GM12864 (cell line): Measurements from ENCODE around the gene NIFK.
"Not testable (repeated sequence)": the region's sequence is repeated elsewhere in the genome, so short reads cannot be mapped to it uniquely, and the experiment has no call there.

Experiments used
- DNase-seq: peaks from one replicate; pipeline ENCODE4 v3.0.0-alpha.2; 2011; ENCODE audit warnings: low read depth
- H3K4me3 ChIP-seq: 2 replicates; pipeline ENCODE4 v1.5.1; 2011; ENCODE audit warnings: mild to moderate bottlenecking, low read depth, low read length, control low read depth
- CTCF ChIP-seq: IDR thresholded peaks from 2 replicates; pipeline ENCODE4 v1.5.1; 2011; ENCODE audit warnings: low read depth, mild to moderate bottlenecking, moderate library complexity, low read length, control low read depth, inconsistent platforms; ENCODE audit errors: missing control alignments

The NIFK gene

GRCh38 chr2:121705390-121705789, 31.3 kb downstream of the NIFK start:
- TF ChIP-seq CTCF, result no peak
- no peak overlapping the region for H3K4me3 ChIP-seq
- DNase-seq, result no peak

- not testable (repeated sequence) for DNase-seq, H3K4me3 ChIP-seq
Observed at GRCh38 chr2:121701761-121702160, 34.9 kb downstream of the NIFK start.

- H3K4me3 ChIP-seq, result peak overlapping the region; percentile 22
- DNase-seq, result peak; percentile 19
- no peak for TF ChIP-seq CTCF
Observed at GRCh38 chr2:121699421-121700333, 37.0 kb downstream of the NIFK start.

GRCh38 chr2:121698318-121698930, 38.3 kb downstream of the NIFK start:
- DNase-seq, result no peak
- H3K4me3 ChIP-seq, result no peak overlapping the region

GRCh38 chr2:121697108-121697631, 39.5 kb downstream of the NIFK start:
- no peak for DNase-seq
- no peak overlapping the region for H3K4me3 ChIP-seq

More at GRCh38 chr2:121698318-121698930, 38.3 kb downstream of the NIFK start:
- TF ChIP-seq CTCF, result no peak

GRCh38 chr2:121696410-121696930, 40.2 kb downstream of the NIFK start:
- no peak overlapping the region for H3K4me3 ChIP-seq
- no peak for DNase-seq
- no peak for TF ChIP-seq CTCF

More at GRCh38 chr2:121697108-121697631, 39.5 kb downstream of the NIFK start:
- TF ChIP-seq CTCF, result no peak

- TF ChIP-seq CTCF, result no peak
- no peak overlapping the region for H3K4me3 ChIP-seq
- DNase-seq, result no peak
Observed at GRCh38 chr2:121695171-121695451, 41.6 kb downstream of the NIFK start.
